GM10266 (cell line): ENCODE results near the gene VSIG2.

Experiments used
- DNase-seq: peaks from one replicate; pipeline ENCODE4 v3.0.0; 2012; ENCODE audit errors: extremely low spot score
- TF ChIP-seq, protein P1 (sequence below): IDR thresholded peaks from 2 replicates; pipeline ENCODE4 v1.5.1; 2012; ENCODE audit warnings: mild to moderate bottlenecking, low read depth; ENCODE audit not compliant: control insufficient read depth, insufficient read depth; ENCODE audit errors: missing control alignments

Gene VSIG2

DNA sequence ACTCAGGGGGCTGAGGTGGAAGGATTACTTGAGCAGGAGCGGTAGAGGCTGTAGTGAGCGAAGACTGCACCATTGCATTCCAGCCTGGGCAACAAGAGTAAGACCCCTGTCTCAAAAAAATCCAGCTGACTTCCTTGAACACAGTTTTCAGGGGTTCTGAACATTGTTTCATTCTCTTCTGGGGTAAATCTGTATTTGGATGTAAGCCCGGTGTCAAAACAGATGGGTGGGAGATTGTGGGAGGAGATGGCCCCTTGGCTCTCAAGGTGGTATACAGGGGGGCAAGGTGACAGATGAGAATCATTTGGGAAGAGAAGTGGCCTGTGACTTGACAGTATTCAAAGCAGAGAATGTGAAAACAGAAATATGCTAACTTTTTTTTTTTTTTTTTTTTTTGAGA is 5.3 kb upstream of the VSIG2 start:
- TF ChIP-seq, protein P1, sequence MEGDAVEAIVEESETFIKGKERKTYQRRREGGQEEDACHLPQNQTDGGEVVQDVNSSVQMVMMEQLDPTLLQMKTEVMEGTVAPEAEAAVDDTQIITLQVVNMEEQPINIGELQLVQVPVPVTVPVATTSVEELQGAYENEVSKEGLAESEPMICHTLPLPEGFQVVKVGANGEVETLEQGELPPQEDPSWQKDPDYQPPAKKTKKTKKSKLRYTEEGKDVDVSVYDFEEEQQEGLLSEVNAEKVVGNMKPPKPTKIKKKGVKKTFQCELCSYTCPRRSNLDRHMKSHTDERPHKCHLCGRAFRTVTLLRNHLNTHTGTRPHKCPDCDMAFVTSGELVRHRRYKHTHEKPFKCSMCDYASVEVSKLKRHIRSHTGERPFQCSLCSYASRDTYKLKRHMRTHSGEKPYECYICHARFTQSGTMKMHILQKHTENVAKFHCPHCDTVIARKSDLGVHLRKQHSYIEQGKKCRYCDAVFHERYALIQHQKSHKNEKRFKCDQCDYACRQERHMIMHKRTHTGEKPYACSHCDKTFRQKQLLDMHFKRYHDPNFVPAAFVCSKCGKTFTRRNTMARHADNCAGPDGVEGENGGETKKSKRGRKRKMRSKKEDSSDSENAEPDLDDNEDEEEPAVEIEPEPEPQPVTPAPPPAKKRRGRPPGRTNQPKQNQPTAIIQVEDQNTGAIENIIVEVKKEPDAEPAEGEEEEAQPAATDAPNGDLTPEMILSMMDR, result no peak
- DNase-seq, result no peak

DNA sequence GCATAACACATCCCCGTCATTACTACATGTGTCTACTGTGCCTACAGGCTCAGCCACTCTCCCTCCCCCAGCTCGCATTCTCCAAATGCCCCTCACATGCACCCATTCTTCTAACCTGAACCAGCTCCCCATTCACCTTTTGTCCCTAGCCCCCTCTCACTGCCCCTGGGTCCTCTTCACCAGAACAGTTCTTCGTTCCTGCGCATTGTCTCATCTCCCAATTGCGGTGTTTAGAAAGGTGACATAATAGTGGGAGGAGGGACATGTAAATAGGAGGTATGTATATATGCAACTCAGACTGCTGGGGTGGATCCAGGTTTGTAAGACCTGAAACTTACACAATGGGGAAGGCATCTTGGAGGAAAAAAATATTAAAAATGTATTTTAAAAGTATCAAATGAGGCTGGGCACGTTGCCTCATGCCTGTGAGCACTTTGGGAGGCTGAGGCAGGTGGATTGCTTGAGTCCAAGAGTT is 4.7 kb upstream of the VSIG2 start:
- TF ChIP-seq, protein P1, result no peak
- DNase-seq, result no peak

DNA sequence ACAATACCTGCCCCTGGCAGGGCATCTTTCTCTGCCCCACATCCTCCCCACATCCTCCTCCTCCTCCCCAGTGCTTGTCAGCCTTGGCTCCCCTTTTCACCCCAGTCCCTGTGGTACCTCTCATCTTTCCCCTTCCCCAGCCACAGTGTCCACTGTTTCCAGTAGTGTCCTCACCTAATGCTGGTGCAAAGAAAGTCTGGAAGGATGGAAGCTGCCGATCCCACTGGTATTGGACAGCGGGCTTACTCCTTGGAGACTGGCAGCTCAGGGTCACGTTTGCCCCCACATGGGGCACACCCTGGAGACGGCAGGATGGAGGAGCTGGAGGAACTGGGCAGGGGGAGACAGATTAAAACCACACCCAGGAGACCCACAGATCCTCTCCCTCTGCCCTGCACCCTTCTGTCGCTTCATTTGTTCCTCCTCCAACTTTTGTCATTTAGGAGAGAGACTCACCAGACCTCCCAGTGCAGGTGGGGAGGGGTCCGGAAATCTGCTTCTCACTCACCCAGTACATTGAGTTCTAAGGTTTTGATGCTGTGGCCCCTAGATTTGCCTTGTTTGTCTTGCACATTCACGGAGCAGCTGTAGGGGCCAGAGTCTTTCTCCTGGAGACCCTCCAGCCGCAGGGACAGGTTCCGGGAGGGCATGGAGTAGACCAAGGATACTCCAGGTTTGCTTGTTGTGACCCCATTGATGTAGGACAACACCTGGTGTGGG is 4.1 kb upstream of the VSIG2 start:
- DNase-seq, result no peak
- TF ChIP-seq, protein P1, result no peak

DNA sequence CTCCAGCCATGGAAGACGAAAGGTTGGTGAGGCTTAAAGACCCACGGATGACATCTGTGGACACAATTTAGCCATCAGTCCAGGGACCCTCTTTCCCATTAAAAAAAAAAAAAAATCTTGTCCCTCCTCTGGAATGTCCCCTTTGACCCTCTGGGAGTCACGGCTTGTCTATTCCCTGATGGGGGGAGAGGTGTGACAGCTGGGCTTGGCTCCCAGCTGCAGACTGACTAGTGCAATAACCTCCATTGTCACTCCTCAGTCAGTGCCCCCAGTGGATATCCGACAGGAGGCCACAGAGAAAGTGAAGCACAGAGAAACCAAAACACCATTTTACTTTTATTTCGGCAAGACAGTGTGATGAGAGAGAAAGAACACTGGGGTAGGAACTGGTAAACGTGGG is 2.7 kb upstream of the VSIG2 start:
- no peak for DNase-seq
- TF ChIP-seq, protein P1, result no peak

DNA sequence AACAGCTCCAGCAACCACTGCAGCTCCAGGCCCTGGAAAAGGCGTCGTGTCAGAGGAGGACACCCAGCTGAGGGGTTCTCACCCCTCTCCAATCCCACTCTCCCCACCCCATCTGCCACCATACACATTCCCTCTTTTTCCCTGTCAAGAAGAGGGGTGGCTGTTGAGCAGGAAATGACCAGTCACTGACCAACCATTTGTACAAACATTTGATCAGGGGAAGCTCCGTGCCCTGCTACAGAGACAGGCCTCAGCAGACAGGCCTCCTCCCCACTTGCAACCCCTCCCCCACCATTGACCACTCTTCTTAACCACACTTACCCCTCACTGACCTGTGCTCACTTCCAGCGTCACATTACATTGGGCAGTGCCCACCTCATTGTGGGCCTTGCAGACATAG is 2.3 kb upstream of the VSIG2 start:
- TF ChIP-seq, protein P1, result no peak
- no peak for DNase-seq

DNA sequence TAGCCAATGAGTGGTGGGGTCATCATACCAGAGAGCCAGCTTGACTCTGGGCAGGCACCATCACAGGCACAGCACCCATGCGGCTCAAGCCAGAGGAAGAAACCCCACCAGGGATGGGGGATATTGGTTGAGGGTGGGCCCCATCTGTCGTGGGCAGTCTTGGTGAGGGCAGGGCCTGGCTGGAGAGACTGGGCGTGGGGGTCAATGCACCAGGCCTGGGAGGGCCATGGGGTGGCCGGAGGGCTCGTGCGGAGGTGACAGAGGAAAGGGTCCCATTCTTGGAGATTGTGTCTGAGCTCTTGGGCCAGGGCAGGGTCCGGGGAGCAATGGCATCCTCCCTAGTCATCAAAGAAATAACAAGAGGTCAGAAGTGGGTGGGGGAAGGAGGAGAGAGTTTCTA is 1.6 kb upstream of the VSIG2 start:
- no peak for DNase-seq
- TF ChIP-seq, protein P1, result no peak

DNA sequence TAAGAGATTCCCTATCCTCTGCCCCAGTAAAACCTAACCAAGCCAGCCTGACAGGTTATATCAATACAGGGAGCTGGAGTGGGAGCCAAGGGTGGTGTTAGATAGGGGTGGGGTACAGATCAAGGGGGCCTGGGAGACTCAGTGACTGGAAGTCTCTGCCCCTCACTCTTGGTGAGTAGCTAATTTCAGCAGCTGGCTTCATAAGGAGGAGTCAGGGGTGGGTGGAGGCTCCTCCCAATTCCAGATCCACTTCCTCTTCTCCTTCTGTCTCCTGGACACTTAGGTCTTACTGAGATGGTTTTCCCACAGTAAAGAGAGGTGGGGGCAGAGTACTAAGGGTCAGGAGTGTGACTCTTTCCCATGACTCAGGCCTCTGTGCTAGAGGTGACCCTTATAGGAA is 1.1 kb upstream of the VSIG2 start:
- TF ChIP-seq, protein P1, result no peak

More for the DNA sequence above, 1.1 kb upstream of the VSIG2 start:
- no peak for DNase-seq
